ENCODE data around the gene AP1S3.

The AP1S3 gene

DNA sequence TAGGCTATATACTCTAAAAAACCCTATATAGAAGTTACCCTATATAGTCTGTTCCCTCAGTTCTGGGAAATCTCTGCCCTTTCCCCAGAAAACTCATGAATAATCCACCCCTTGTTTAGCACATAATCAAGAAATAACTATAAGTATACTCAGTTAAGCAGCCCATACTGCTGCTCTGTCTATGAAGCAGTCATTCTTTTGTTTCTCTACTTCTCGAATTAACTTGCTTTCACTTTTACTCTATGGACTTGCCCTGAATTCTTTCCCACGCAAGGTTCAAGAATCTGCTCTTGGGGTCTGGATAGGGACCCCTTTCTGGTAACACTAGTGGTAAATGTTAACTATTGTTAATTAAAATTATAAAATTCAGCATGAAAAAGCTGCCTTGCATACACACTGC, 17.4 kb upstream of the AP1S3 start:
- Histone ChIP-seq H3K4me1 (ENCODE audit: control insufficient read depth, insufficient read depth, low read length) (no peaks in the 10 kb centered on the region), H3K27me3 (ENCODE audit: control insufficient read depth, insufficient read depth, low read length) (no peaks in the 10 kb centered on the region), H3K4me3 (ENCODE audit: low read length) (no peak overlapping the region), H3K27ac (ENCODE audit: low read length) (no peak overlapping the region), H3K9me3 (ENCODE audit: control insufficient read depth, insufficient read depth, low read length) (no peaks in the 10 kb centered on the region), H3K36me3 (ENCODE audit: control insufficient read depth, insufficient read depth, low read length) (no peaks in the 10 kb centered on the region)
- no peak for DNase-seq (ENCODE audit: low read depth, low spot score)
- no CpG with 5 or more reads among the region's 2 CpGs for WGBS (ENCODE audit: insufficient coverage, insufficient read length)

GRCh38 chr2:223853425-223853837, 16.0 kb upstream of the AP1S3 start:
- H3K27me3 ChIP-seq (ENCODE audit: control insufficient read depth, insufficient read depth, low read length) = no peaks in the 10 kb centered on the region

GRCh38 chr2:223852281-223852795, 15.0 kb upstream of the AP1S3 start:
- H3K4me3 ChIP-seq (ENCODE audit: low read length) = no peak overlapping the region
- H3K36me3 ChIP-seq (ENCODE audit: control insufficient read depth, insufficient read depth, low read length) = no peaks in the 10 kb centered on the region
- H3K27ac ChIP-seq (ENCODE audit: low read length) = no peak overlapping the region
- no peaks in the 10 kb centered on the region for H3K9me3 ChIP-seq (ENCODE audit: control insufficient read depth, insufficient read depth, low read length)
- WGBS (ENCODE audit: insufficient coverage, insufficient read length) = no CpG with 5 or more reads among the region's 3 CpGs
- H3K27me3 ChIP-seq (ENCODE audit: control insufficient read depth, insufficient read depth, low read length) = no peaks in the 10 kb centered on the region
- DNase-seq (ENCODE audit: low read depth, low spot score) = no peak
- no peaks in the 10 kb centered on the region for H3K4me1 ChIP-seq (ENCODE audit: control insufficient read depth, insufficient read depth, low read length)

More at GRCh38 chr2:223853425-223853837, 16.0 kb upstream of the AP1S3 start:
- H3K27ac ChIP-seq (ENCODE audit: low read length) = no peak overlapping the region
- WGBS (ENCODE audit: insufficient coverage, insufficient read length) = no CpG with 5 or more reads among the region's 3 CpGs
- no peaks in the 10 kb centered on the region for H3K4me1 ChIP-seq (ENCODE audit: control insufficient read depth, insufficient read depth, low read length)
- no peak for DNase-seq (ENCODE audit: low read depth, low spot score)
- H3K4me3 ChIP-seq (ENCODE audit: low read length) = no peak overlapping the region
- no peaks in the 10 kb centered on the region for H3K9me3 ChIP-seq (ENCODE audit: control insufficient read depth, insufficient read depth, low read length)
- H3K36me3 ChIP-seq (ENCODE audit: control insufficient read depth, insufficient read depth, low read length) = no peaks in the 10 kb centered on the region

DNA sequence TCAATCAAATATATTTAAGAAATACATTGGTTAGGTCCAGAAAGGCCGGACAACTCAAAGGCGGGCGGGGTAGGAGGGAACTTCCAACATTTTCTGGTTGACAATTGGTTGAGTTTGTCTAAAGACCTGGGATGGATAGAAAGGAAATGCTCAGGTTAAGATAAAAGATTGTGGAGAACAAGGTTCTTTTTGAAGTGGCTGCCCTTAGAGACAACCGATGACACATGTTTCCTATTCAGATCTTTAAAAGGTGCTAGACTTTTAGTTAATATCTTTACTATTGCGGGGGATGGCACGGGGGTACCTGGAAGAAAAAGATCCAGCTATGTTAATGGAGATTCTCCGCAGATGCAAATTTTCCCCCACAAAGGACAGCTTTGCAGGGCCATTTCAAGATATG, 10.0 kb upstream of the AP1S3 start:
- DNase-seq (ENCODE audit: low read depth, low spot score) = no peak
- H3K9me3 ChIP-seq (ENCODE audit: control insufficient read depth, insufficient read depth, low read length) = no peaks in the 10 kb centered on the region
- no peak overlapping the region for H3K27ac ChIP-seq (ENCODE audit: low read length)
- H3K4me1 ChIP-seq (ENCODE audit: control insufficient read depth, insufficient read depth, low read length) = no peaks in the 10 kb centered on the region
- no peak overlapping the region for H3K4me3 ChIP-seq (ENCODE audit: low read length)
- no peaks in the 10 kb centered on the region for H3K27me3 ChIP-seq (ENCODE audit: control insufficient read depth, insufficient read depth, low read length)
- H3K36me3 ChIP-seq (ENCODE audit: control insufficient read depth, insufficient read depth, low read length) = no peaks in the 10 kb centered on the region
- WGBS (ENCODE audit: insufficient coverage, insufficient read length) = no CpG with 5 or more reads among the region's 7 CpGs

DNA sequence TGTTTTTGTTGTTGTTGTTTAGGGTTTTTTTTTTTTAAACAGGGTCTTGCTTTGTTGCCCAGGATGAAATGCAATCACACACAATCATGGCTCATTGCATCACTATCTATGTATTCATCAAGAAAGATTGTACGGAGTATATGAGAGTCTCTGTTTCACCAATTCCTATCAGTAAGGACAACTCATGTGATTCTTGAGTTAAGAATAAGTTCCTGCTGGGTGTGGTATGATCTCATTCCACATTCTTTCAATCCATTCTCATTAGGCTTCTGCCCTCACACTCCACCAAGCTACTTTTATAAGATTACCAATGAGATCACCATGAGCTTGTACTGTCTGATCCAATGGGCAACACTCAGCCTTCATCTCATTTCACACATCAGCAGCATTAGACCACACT, 9.1 kb upstream of the AP1S3 start:
- DNase-seq (ENCODE audit: low read depth, low spot score) = no peak
- no CpG with 5 or more reads among the region's 1 CpG for WGBS (ENCODE audit: insufficient coverage, insufficient read length)
- Histone ChIP-seq H3K4me1 (ENCODE audit: control insufficient read depth, insufficient read depth, low read length) (no peaks in the 10 kb centered on the region), H3K4me3 (ENCODE audit: low read length) (no peak overlapping the region), H3K36me3 (ENCODE audit: control insufficient read depth, insufficient read depth, low read length) (no peaks in the 10 kb centered on the region), H3K9me3 (ENCODE audit: control insufficient read depth, insufficient read depth, low read length) (no peaks in the 10 kb centered on the region), H3K27ac (ENCODE audit: low read length) (no peak overlapping the region), H3K27me3 (ENCODE audit: control insufficient read depth, insufficient read depth, low read length) (no peaks in the 10 kb centered on the region)

DNA sequence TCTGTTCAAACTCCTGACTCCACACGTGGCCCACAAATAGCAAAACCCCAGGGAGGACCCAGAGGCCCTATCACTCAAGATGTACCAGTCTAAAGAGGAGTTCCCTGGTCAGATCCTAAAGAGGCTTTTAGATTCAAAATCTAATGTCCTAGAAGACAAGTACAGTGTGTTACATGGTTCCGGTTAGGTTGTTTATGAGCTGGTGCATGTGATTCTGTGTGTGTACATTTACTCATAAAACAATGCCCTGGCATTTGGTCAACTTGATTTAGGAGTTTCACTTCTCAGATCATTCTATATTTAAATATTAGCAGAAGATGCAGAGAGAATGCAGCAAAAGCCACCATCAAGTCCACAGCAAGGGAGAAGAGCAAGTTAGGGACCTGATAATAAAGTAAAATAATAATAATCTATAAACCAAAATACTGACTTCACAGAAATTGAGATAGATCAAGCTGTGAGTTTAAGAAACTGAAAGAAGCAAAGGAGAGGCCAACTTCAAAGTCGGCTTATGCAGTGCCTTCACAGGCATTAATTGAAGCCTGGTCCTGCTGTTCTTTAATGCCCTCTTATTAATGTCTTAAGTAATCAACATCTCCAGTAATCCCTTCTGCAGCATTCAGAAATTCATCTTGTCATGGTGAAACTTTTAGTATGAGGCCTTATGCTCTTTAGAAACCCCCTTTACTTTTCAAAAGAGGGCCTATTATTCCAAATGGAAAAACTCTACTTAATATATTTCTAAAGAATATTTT, 4.2 kb upstream of the AP1S3 start:
- H3K36me3 ChIP-seq (ENCODE audit: control insufficient read depth, insufficient read depth, low read length) = no peaks in the 10 kb centered on the region
- no peaks in the 10 kb centered on the region for H3K27me3 ChIP-seq (ENCODE audit: control insufficient read depth, insufficient read depth, low read length)
- H3K4me3 ChIP-seq (ENCODE audit: low read length) = no peak overlapping the region
- WGBS (ENCODE audit: insufficient coverage, insufficient read length) = no CpG with 5 or more reads among the region's 3 CpGs
- no peak overlapping the region for H3K27ac ChIP-seq (ENCODE audit: low read length)
- no peaks in the 10 kb centered on the region for H3K4me1 ChIP-seq (ENCODE audit: control insufficient read depth, insufficient read depth, low read length)
- no peaks in the 10 kb centered on the region for H3K9me3 ChIP-seq (ENCODE audit: control insufficient read depth, insufficient read depth, low read length)
- no peak for DNase-seq (ENCODE audit: low read depth, low spot score)

DNA sequence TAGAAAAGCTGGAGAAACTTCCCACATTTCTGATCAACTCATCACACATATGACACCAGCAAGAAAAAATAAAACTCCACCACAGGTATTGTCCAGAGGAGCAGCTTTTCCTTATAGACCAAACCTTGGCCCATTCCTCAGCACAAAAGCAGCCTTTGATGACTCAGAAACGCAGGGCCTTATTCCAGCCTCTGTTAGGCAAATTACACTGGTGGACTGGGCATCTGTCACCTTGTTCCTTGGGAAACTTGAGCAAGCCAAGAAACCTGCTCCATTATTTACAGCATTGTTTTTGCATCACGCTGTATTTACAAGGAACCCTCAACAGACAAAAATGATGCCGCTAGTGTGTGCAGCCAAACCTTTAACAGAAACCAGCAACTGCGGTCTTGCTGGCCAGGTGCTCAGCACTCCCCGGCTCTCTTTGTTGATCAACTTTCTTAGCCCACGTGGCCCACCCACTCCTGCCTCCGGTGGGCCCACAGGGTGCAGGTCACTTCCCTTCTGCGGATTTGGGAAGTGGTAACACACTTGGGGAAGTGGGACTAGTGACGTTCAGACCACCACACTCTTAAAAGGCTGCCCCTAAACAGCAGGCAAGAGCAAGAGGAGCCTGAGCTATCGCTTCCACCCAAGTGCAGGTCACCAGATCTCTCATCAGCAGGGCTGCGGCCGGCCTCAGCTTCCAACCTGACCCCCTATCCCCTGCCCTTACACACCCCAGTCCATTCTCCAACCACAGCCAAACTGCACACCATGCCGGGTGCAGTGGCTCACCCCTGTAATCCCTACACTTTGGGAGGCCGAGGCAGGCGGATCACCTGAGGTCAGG, 1.5 kb downstream of the AP1S3 start:
- Histone ChIP-seq H3K27me3 (ENCODE audit: control insufficient read depth, insufficient read depth, low read length) (no peaks in the 10 kb centered on the region), H3K4me1 (ENCODE audit: control insufficient read depth, insufficient read depth, low read length) (peaks cover 5% of the 10 kb centered on the region; the same call in 1 of the 2 replicates), H3K4me3 (ENCODE audit: low read length) (no peak overlapping the region), H3K27ac (ENCODE audit: low read length) (no peak overlapping the region), H3K36me3 (ENCODE audit: control insufficient read depth, insufficient read depth, low read length) (no peaks in the 10 kb centered on the region), H3K9me3 (ENCODE audit: control insufficient read depth, insufficient read depth, low read length) (no peaks in the 10 kb centered on the region)
- no CpG with 5 or more reads among the region's 15 CpGs for WGBS (ENCODE audit: insufficient coverage, insufficient read length)
- DNase-seq (ENCODE audit: low read depth, low spot score) = no peak

GRCh38 chr2:223834431-223834830, 3.0 kb downstream of the AP1S3 start:
- Histone ChIP-seq H3K9me3 (ENCODE audit: control insufficient read depth, insufficient read depth, low read length) (no peaks in the 10 kb centered on the region), H3K4me3 (ENCODE audit: low read length) (no peak overlapping the region), H3K27me3 (ENCODE audit: control insufficient read depth, insufficient read depth, low read length) (no peaks in the 10 kb centered on the region), H3K4me1 (ENCODE audit: control insufficient read depth, insufficient read depth, low read length) (peaks cover 5% of the 10 kb centered on the region; the same call in 1 of the 2 replicates), H3K27ac (ENCODE audit: low read length) (no peak overlapping the region), H3K36me3 (ENCODE audit: control insufficient read depth, insufficient read depth, low read length) (no peaks in the 10 kb centered on the region)
- DNase-seq (ENCODE audit: low read depth, low spot score) = no peak
- WGBS (ENCODE audit: insufficient coverage, insufficient read length) = no CpG with 5 or more reads among the region's 1 CpG

DNA sequence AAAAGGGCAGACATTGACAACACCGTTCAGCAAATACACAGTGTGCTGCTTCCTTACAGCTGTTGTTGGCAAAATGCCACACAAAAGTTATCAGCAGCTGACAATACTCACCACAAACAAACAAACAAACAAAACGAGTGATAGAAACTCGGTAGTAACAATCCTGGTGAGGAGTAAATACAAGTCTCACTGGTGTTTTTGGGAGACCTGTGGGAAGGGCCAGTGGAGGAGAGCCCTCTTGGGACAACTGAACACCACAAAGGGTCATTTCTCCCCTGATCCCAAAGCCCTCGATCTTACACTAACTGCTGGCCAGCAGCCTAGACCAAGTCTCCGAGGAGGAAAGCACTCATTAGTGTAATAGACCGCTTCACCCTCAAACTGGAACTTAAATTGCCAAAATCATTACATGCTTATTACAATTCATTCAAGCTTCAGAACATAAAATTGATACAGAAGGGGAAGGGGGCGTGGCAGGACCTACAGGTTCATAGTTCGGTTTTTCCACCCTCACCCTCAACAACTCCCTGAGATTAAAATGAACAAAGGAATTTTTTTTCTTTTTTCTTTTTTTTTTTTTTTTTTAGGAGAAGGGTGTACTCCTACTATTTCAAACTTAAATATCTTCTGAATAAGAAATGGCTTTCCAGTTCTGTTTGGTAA, 5.0 kb downstream of the AP1S3 start:
- H3K27ac ChIP-seq (ENCODE audit: low read length) = no peak overlapping the region
- no peaks in the 10 kb centered on the region for H3K9me3 ChIP-seq (ENCODE audit: control insufficient read depth, insufficient read depth, low read length)
- H3K36me3 ChIP-seq (ENCODE audit: control insufficient read depth, insufficient read depth, low read length) = no peaks in the 10 kb centered on the region
- no CpG with 5 or more reads among the region's 8 CpGs for WGBS (ENCODE audit: insufficient coverage, insufficient read length)
- no peaks in the 10 kb centered on the region for H3K27me3 ChIP-seq (ENCODE audit: control insufficient read depth, insufficient read depth, low read length)
- H3K4me3 ChIP-seq (ENCODE audit: low read length) = no peak overlapping the region
- peaks cover 5% of the 10 kb centered on the region; the same call in 1 of the 2 replicates for H3K4me1 ChIP-seq (ENCODE audit: control insufficient read depth, insufficient read depth, low read length)
- DNase-seq (ENCODE audit: low read depth, low spot score) = no peak

DNA sequence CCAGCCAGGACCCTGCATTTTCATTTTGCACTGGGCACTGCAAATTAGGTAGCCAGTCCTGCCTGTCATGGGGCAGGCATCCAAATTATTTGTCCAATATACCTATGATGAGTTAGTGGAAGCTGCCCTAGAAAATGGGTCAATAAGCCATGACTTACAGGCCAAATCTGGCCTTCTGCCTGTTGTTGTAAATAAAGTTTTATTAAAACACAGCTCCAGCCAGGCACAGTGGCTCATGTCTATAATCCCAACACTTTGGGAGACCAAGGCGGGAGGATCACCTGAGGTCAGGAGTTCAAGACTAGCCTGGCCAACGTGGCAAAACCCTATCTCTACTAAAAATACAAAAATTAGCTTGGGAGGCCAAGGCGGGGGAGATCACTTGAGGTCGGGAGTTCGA, 8.3 kb downstream of the AP1S3 start:
- Histone ChIP-seq H3K4me1 (ENCODE audit: control insufficient read depth, insufficient read depth, low read length) (peaks cover 2% of the 10 kb centered on the region; the same call in 1 of the 2 replicates), H3K27ac (ENCODE audit: low read length) (no peak overlapping the region), H3K36me3 (ENCODE audit: control insufficient read depth, insufficient read depth, low read length) (no peaks in the 10 kb centered on the region), H3K9me3 (ENCODE audit: control insufficient read depth, insufficient read depth, low read length) (no peaks in the 10 kb centered on the region), H3K4me3 (ENCODE audit: low read length) (no peak overlapping the region), H3K27me3 (ENCODE audit: control insufficient read depth, insufficient read depth, low read length) (no peaks in the 10 kb centered on the region)
- DNase-seq (ENCODE audit: low read depth, low spot score) = no peak
- no CpG with 5 or more reads among the region's 5 CpGs for WGBS (ENCODE audit: insufficient coverage, insufficient read length)

Measured in iPS DF 6.9 (cell line).